K562 (cell line): ENCODE results near the gene ADAM21.

Source experiments
- ETS1 ChIP-seq: conservative IDR thresholded peaks from 2 replicates; pipeline ENCODE4 v1.6.1; 2011; ENCODE audit warnings: low read depth, mild to moderate bottlenecking, low read length; ENCODE audit not compliant: control insufficient read depth
- HES1 ChIP-seq: fragments of 450-650 bp; IDR thresholded peaks from 2 replicates; pipeline ENCODE4 v1.6.1; 2016; ENCODE audit warnings: low read depth, mild to moderate bottlenecking, moderate library complexity
- POLR3A ChIP-seq: IDR thresholded peaks from 2 replicates; pipeline ENCODE4 v1.6.1; 2011; ENCODE audit warnings: borderline replicate concordance, mild to moderate bottlenecking, moderate library complexity; ENCODE audit not compliant: insufficient read length, insufficient read depth; ENCODE audit errors: extremely low read depth
- YY1 ChIP-seq, 3 experiments: IDR thresholded peaks; 2 replicates each; pipeline ENCODE4 v1.6.1; 2011; ENCODE audit warnings: low read length in 2 of 3, mild to moderate bottlenecking in 2 of 3, moderate library complexity in 2 of 3, borderline replicate concordance in 1 of 3, control low read depth in 1 of 3, low read depth in 1 of 3; ENCODE audit not compliant: insufficient read depth in 3 of 3, insufficient replicate concordance in 2 of 3, control insufficient read depth in 1 of 3, insufficient read length in 1 of 3; ENCODE audit errors: extremely low read depth in 1 of 3

GRCh38 chr14:70416338-70416724, 35.6 kb upstream of the ADAM21 start:
- TF ChIP-seq POLR3A (no peak), HES1 (no peak), ETS1 (no peak), YY1 (IDR thresholded peaks at IDR 0.05; ENCODE audit: borderline replicate concordance in 1 of 3, control insufficient read depth in 1 of 3, extremely low read depth in 1 of 3, insufficient read depth in 3 of 3, insufficient read length in 1 of 3, insufficient replicate concordance in 2 of 3, low read depth in 1 of 3, low read length in 2 of 3) (no peak)
